Neural cell (in vitro differentiated cells): Measurements from ENCODE around the gene RAD51B. TPM values are rescaled to one million over a fixed set of nuclear protein-coding genes. Genes with fewer than 3 reads are reported as not detected.
"Not testable (repeated sequence)": the region's sequence is repeated elsewhere in the genome, so short reads cannot be mapped to it uniquely, and the experiment has no call there.

Source experiments
- H2AFZ ChIP-seq: fragments of 200-600, 300-800 bp; sonication (generic), shearing (Covaris generic); 2 replicates; pipeline ENCODE4 v1.6.0; 2014; ENCODE audit warnings: low read depth, mild to moderate bottlenecking, antibody characterized with exemption, low read length, moderate library complexity
- H3F3A ChIP-seq: fragments of 200-600 bp; shearing (Covaris generic); 2 replicates; pipeline ENCODE4 v1.6.1; 2016; ENCODE audit warnings: mild to moderate bottlenecking, moderate library complexity, mixed read lengths, antibody characterized with exemption, low read length; ENCODE audit not compliant: insufficient read depth, poor library complexity, severe bottlenecking
- H3K27ac ChIP-seq: fragments of 200-600, 300-800 bp; sonication (generic), shearing (Covaris generic); 2 replicates; pipeline ENCODE4 v1.5.1; 2014; ENCODE audit warnings: mild to moderate bottlenecking, low read length, moderate library complexity
- H3K27me3 ChIP-seq: fragments of 300-800, 200-600 bp; sonication (generic), shearing (Covaris generic); 2 replicates; pipeline ENCODE4 v1.6.0; 2014; ENCODE audit warnings: mild to moderate bottlenecking, low read depth, low read length, moderate library complexity; ENCODE audit not compliant: insufficient read depth
- H3K36me3 ChIP-seq: fragments of 300-800, 200-600 bp; sonication (generic), shearing (Covaris generic); 2 replicates; pipeline ENCODE4 v1.5.1; 2014; ENCODE audit warnings: mild to moderate bottlenecking, antibody characterized with exemption, low read length, moderate library complexity; ENCODE audit not compliant: insufficient read depth
- H3K4me2 ChIP-seq: fragments of 300-800, 200-600 bp; sonication (generic), shearing (Covaris generic); 2 replicates; pipeline ENCODE4 v1.6.0; 2014; ENCODE audit warnings: mild to moderate bottlenecking, low read length
- H3K4me3 ChIP-seq: fragments of 300-800, 200-600 bp; sonication (generic), shearing (Covaris generic); 2 replicates; pipeline ENCODE4 v1.5.1; 2014; ENCODE audit warnings: mild to moderate bottlenecking, low read length, moderate library complexity
- H3K79me2 ChIP-seq: fragments of 200-600 bp; shearing (Covaris generic); replicated peaks from 2 replicates; pipeline ENCODE4 v1.6.0; 2014; ENCODE audit warnings: mild to moderate bottlenecking, low read length, moderate library complexity; ENCODE audit not compliant: insufficient read depth
- H3K9ac ChIP-seq: fragments of 300-800, 200-600 bp; sonication (generic), shearing (Covaris generic); 2 replicates; pipeline ENCODE4 v1.6.1; 2016; ENCODE audit warnings: mild to moderate bottlenecking, low read length, mixed read lengths
- H3K9me2 ChIP-seq: fragments of 200-600 bp; shearing (Covaris generic); 2 replicates; pipeline ENCODE4 v1.6.1; 2016; ENCODE audit warnings: mild to moderate bottlenecking, low read length, mixed read lengths; ENCODE audit not compliant: insufficient read depth
- H3K9me3 ChIP-seq: fragments of 200-600, 300-800 bp; sonication (generic), shearing (Covaris generic); 2 replicates; pipeline ENCODE4 v1.6.1; 2016; ENCODE audit warnings: mild to moderate bottlenecking, mixed run types, low read length, moderate library complexity, mixed read lengths
- H4K20me1 ChIP-seq: fragments of 200-600 bp; shearing (Covaris generic); 2 replicates; pipeline ENCODE4 v1.6.1; 2016; ENCODE audit warnings: mild to moderate bottlenecking, mixed run types; ENCODE audit not compliant: insufficient read depth
- CTCF ChIP-seq: fragments of 450-650 bp; IDR thresholded peaks from 2 replicates; pipeline ENCODE4 v1.5.1; 2014; ENCODE audit warnings: antibody characterized with exemption, mild to moderate bottlenecking, moderate library complexity; ENCODE audit not compliant: poor library complexity, severe bottlenecking
- EP300 ChIP-seq: fragments of 450-650 bp; conservative IDR thresholded peaks from 2 replicates; pipeline ENCODE4 v1.6.1; 2014; ENCODE audit warnings: antibody characterized with exemption, mild to moderate bottlenecking, moderate library complexity; ENCODE audit not compliant: poor library complexity, severe bottlenecking
- EZH2 ChIP-seq: fragments of 200-600, 300-800 bp; shearing (Covaris generic), sonication (generic); IDR thresholded peaks from 2 replicates; pipeline ENCODE4 v1.6.1; 2014; ENCODE audit warnings: antibody characterized with exemption, low read length, borderline replicate concordance, mild to moderate bottlenecking; ENCODE audit not compliant: insufficient read depth, poor library complexity, severe bottlenecking
- MXI1 ChIP-seq: fragments of 450-650 bp; conservative IDR thresholded peaks from 2 replicates; pipeline ENCODE4 v1.6.1; 2014; ENCODE audit warnings: antibody characterized with exemption, mild to moderate bottlenecking; ENCODE audit not compliant: poor library complexity, severe bottlenecking
- POLR2AphosphoS5 ChIP-seq: IDR thresholded peaks from 2 replicates; pipeline ENCODE4 v1.6.1; 2012
- RAD21 ChIP-seq: fragments of 450-650 bp; conservative IDR thresholded peaks from 2 replicates; pipeline ENCODE4 v1.6.1; 2014; ENCODE audit warnings: antibody characterized with exemption, mild to moderate bottlenecking, moderate library complexity
- REST ChIP-seq: IDR thresholded peaks from 2 replicates; pipeline ENCODE4 v1.6.1; 2012; ENCODE audit warnings: borderline replicate concordance
- SMC3 ChIP-seq: fragments of 450-650 bp; conservative IDR thresholded peaks from 2 replicates; pipeline ENCODE4 v1.6.1; 2014; ENCODE audit warnings: antibody characterized with exemption, mild to moderate bottlenecking, moderate library complexity; ENCODE audit not compliant: poor library complexity
- TAF1 ChIP-seq: IDR thresholded peaks from 2 replicates; pipeline ENCODE4 v1.6.1; 2012; ENCODE audit warnings: low read depth
- polyA plus RNA-seq: library from polyadenylated mRNA; depleted of rRNA; stranded (reverse); fragments of >200 nt; gene quantifications from 2 replicates; pipeline ENCODE4 v1.2.3, GENCODE V29; 2014

The RAD51B gene
- polyA plus RNA-seq, 1 donor from 2014 or later = 3.1 TPM

- Histone ChIP-seq H3F3A (no peaks in the 10 kb centered on the region), H3K27me3 (no peaks in the 10 kb centered on the region), H3K36me3 (no peaks in the 10 kb centered on the region), H3K79me2 (no peaks in the 10 kb centered on the region), H3K4me3 (no peak overlapping the region), H3K27ac (no peak overlapping the region), H4K20me1 (no peaks in the 10 kb centered on the region), H3K9me2 (no peaks in the 10 kb centered on the region), H2AFZ (no peak overlapping the region), H3K9ac (no peak overlapping the region), H3K9me3 (no peaks in the 10 kb centered on the region), H3K4me2 (no peak overlapping the region)
- TF ChIP-seq MXI1 = no peak
- no peak for TF ChIP-seq REST
- no peak for TF ChIP-seq EZH2
- TF ChIP-seq TAF1 = no peak
- TF ChIP-seq POLR2AphosphoS5 = no peak
Measured at GRCh38 chr14:68762953-68763764, 943.6 kb downstream of the RAD51B start.

GRCh38 chr14:68763843-68764242 lies 944.3 kb downstream of the RAD51B start:
- H4K20me1 ChIP-seq, H3K27me3 ChIP-seq, H3K4me3 ChIP-seq, H3K9ac ChIP-seq, H3K9me3 ChIP-seq, H3F3A ChIP-seq, H3K27ac ChIP-seq, H2AFZ ChIP-seq, H3K79me2 ChIP-seq, H3K4me2 ChIP-seq, H3K9me2 ChIP-seq, H3K36me3 ChIP-seq: not testable (repeated sequence)

DNA sequence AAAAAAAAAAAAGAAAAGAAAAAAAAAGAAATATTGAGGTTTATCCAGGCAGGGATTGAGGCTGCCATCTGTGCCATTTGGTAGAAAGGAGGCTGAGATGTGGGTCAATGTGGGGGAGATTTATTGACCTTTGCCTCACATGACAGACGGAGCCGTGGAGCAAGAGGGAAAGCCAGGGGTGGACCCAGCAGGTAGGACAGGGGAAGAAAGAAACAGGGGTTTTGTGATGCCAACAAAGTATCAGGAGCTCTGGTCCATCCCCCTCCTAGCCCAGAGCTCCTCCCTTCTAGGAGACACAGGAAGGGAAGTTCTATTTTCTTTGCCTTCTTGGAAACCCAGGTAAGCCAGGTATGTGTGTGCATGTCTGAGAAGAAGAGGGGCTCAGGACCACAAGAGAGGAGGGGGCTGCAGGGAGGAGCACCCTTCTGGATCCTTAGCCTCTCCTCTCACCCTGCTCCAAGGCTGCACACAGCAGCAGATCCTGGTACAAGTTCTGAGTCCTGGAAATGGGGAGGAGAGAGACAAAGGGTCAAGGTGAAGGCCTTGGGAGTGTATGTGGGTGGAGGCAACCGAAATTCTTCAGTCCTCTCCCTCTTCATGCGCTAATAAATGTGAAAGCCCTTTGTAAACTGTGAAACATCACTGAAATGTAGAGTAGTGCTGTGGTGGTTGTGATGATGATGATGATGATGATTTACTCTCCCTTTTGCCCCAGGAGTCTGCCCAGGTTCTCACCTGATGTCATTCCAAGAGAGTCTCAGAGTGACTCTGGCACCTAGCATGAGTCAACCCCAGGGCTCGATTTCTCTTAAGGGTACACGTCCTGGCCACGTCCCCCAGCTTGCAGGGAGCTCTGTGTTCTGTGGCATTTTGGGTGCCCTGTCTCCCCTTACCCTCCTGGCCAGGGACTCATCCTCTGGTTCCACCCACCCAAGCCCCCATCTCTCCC lies 947.0 kb downstream of the RAD51B start:
- no peak for TF ChIP-seq EP300
- TF ChIP-seq REST = no peak
- TF ChIP-seq RAD21 = no peak
- TF ChIP-seq SMC3 = no peak
- no peak for TF ChIP-seq CTCF
- no peak for TF ChIP-seq EZH2
- TF ChIP-seq TAF1 = no peak
- no peak for TF ChIP-seq MXI1
- no peak for TF ChIP-seq POLR2AphosphoS5
- Histone ChIP-seq H3K4me2 (no peak overlapping the region), H3K9me2 (no peaks in the 10 kb centered on the region), H3F3A (no peaks in the 10 kb centered on the region), H3K27ac (no peak overlapping the region), H3K4me3 (no peak overlapping the region), H4K20me1 (no peaks in the 10 kb centered on the region), H3K9me3 (no peaks in the 10 kb centered on the region), H3K9ac (no peak overlapping the region), H2AFZ (no peak overlapping the region), H3K79me2 (no peaks in the 10 kb centered on the region), H3K36me3 (no peaks in the 10 kb centered on the region), H3K27me3 (no peaks in the 10 kb centered on the region)
